ENCODE data around the gene DPT.

Gene DPT

GRCh38 chr1:168664069-168664834, 64.8 kb downstream of the DPT start:
- DNase-seq (ENCODE audit: low read depth in 2 of 2): no peak

GRCh38 chr1:168656485-168656884, 72.5 kb downstream of the DPT start:
- no peak for DNase-seq (ENCODE audit: low read depth in 2 of 2)

GRCh38 chr1:168654198-168654915, 74.6 kb downstream of the DPT start:
- DNase-seq (ENCODE audit: low read depth in 2 of 2): no peak

- DNase-seq (ENCODE audit: low read depth in 2 of 2): no peak
Measured at GRCh38 chr1:168653567-168653966, 75.4 kb downstream of the DPT start.

GRCh38 chr1:168645721-168646120, 83.3 kb downstream of the DPT start:
- no peak for DNase-seq (ENCODE audit: low read depth in 2 of 2)

Data from stimulated activated CD4-positive, alpha-beta T cell treated with anti-CD3 and anti-CD28 coated beads, Interleukin-1b, Interleukin-23, amount 100 ng/mL, for 4 hours (primary cell).